HepG2 (cell line): ENCODE data around the gene BHLHE41. TPM values are rescaled to one million over a fixed set of nuclear protein-coding genes. Genes with fewer than 3 reads are reported as not detected.

ENCODE experiments used
- AKAP8 ChIP-seq: sonication (generic); formaldehyde crosslinking; IDR thresholded peaks from 2 replicates; pipeline ENCODE4 v1.5.1; 2020; ENCODE audit warnings: mild to moderate bottlenecking, missing genetic modification reagents
- DNMT3B ChIP-seq: conservative IDR thresholded peaks from 2 replicates; pipeline ENCODE4 v1.6.1; 2016; ENCODE audit warnings: missing biosample characterization, control low read depth
- FOXM1 ChIP-seq: sonication (generic); formaldehyde crosslinking; IDR thresholded peaks from 2 replicates; pipeline ENCODE4 v1.5.0; 2020; ENCODE audit warnings: missing genetic modification reagents
- IRX3 ChIP-seq: sonication (generic); formaldehyde crosslinking; IDR thresholded peaks from 2 replicates; pipeline ENCODE4 v1.8.1; 2023; ENCODE audit warnings: mild to moderate bottlenecking, low read depth, missing genetic modification reagents, borderline replicate concordance
- JUNB ChIP-seq: sonication (generic); formaldehyde crosslinking; IDR thresholded peaks from 2 replicates; pipeline ENCODE4 v1.8.0; 2022; ENCODE audit warnings: missing genetic modification reagents, mild to moderate bottlenecking, borderline replicate concordance
- KLF15 ChIP-seq: sonication (generic); formaldehyde crosslinking; IDR thresholded peaks from 2 replicates; pipeline ENCODE4 v1.8.1; 2023; ENCODE audit warnings: borderline replicate concordance, mild to moderate bottlenecking, inconsistent platforms, missing genetic modification reagents, mixed read lengths
- MTA1 ChIP-seq: sonication (generic); formaldehyde crosslinking; IDR thresholded peaks from 2 replicates; pipeline ENCODE4 v1.4.0; 2020; ENCODE audit warnings: missing genetic modification reagents, mild to moderate bottlenecking, borderline replicate concordance
- PCBP2 ChIP-seq: fragments of 200-400 bp; formaldehyde crosslinking; optimal IDR thresholded peaks from 2 replicates; pipeline ENCODE3; 2018; ENCODE audit warnings: low read length, low read depth; ENCODE audit not compliant: poor library complexity, severe bottlenecking
- PITX1 ChIP-seq: sonication (generic); formaldehyde crosslinking; IDR thresholded peaks from 2 replicates; pipeline ENCODE4 v1.5.1; 2020; ENCODE audit warnings: mild to moderate bottlenecking, missing genetic modification reagents
- RXRB ChIP-seq: IDR thresholded peaks from 2 replicates; pipeline ENCODE4 v1.6.1; 2016; ENCODE audit warnings: borderline replicate concordance, missing genetic modification reagents, missing compliant biosample characterization
- SALL1 ChIP-seq: sonication (generic); formaldehyde crosslinking; IDR thresholded peaks from 2 replicates; pipeline ENCODE4 v1.8.0; 2022; ENCODE audit warnings: mild to moderate bottlenecking, missing genetic modification reagents
- SIN3A ChIP-seq: IDR thresholded peaks from 2 replicates; pipeline ENCODE4 v1.6.1; 2011; ENCODE audit warnings: low read depth, mild to moderate bottlenecking, control low read depth, low read length, borderline replicate concordance
- SOX5 ChIP-seq: IDR thresholded peaks from 2 replicates; pipeline ENCODE4 v1.6.1; 2016; ENCODE audit warnings: borderline replicate concordance
- TBL1XR1 ChIP-seq: fragments of 150-350 bp; IDR thresholded peaks from 2 replicates; pipeline ENCODE4 v1.6.1; 2014; ENCODE audit warnings: borderline replicate concordance, low read length; ENCODE audit not compliant: partially characterized antibody
- TSC22D2 ChIP-seq: sonication (generic); formaldehyde crosslinking; IDR thresholded peaks from 2 replicates; pipeline ENCODE4 v1.5.1; 2020; ENCODE audit warnings: missing genetic modification reagents, mild to moderate bottlenecking, borderline replicate concordance
- ZBTB7A ChIP-seq: sonication (generic); formaldehyde crosslinking; IDR thresholded peaks from 2 replicates; pipeline ENCODE4 v1.8.0; 2022; ENCODE audit warnings: mild to moderate bottlenecking, missing genetic modification reagents
- ZFP36L1 ChIP-seq: sonication (generic); formaldehyde crosslinking; IDR thresholded peaks from 2 replicates; pipeline ENCODE4 v1.8.0; 2022; ENCODE audit warnings: mild to moderate bottlenecking, missing genetic modification reagents, moderate library complexity
- ZFX ChIP-seq: sonication (generic); formaldehyde crosslinking; IDR thresholded peaks from 2 replicates; pipeline ENCODE4 v1.4.0; 2020; ENCODE audit warnings: mild to moderate bottlenecking, low read depth, missing genetic modification reagents, moderate library complexity
- ZFYVE20 ChIP-seq: sonication (generic); formaldehyde crosslinking; IDR thresholded peaks from 2 replicates; pipeline ENCODE4 v1.8.0; 2023; ENCODE audit warnings: low read depth, mild to moderate bottlenecking, moderate library complexity, missing genetic modification reagents, borderline replicate concordance
- ZMYM3 ChIP-seq: sonication (generic); formaldehyde crosslinking; IDR thresholded peaks from 2 replicates; pipeline ENCODE4 v1.5.1; 2020; ENCODE audit warnings: mild to moderate bottlenecking, missing genetic modification reagents
- ZNF274 ChIP-seq: sonication (generic); formaldehyde crosslinking; IDR thresholded peaks from 2 replicates; pipeline ENCODE4 v1.5.1; 2020; ENCODE audit warnings: mild to moderate bottlenecking, missing genetic modification reagents
- ZNF570 ChIP-seq: sonication (generic); formaldehyde crosslinking; IDR thresholded peaks from 2 replicates; pipeline ENCODE4 v1.4.0; 2020; ENCODE audit warnings: mild to moderate bottlenecking, missing genetic modification reagents, borderline replicate concordance
- ZNF709 ChIP-seq: sonication (generic); formaldehyde crosslinking; IDR thresholded peaks from 2 replicates; pipeline ENCODE4 v1.5.0; 2020; ENCODE audit warnings: mild to moderate bottlenecking, missing genetic modification reagents
- ZSCAN9 ChIP-seq: IDR thresholded peaks from 2 replicates; pipeline ENCODE4 v1.6.1; 2016; ENCODE audit warnings: borderline replicate concordance
- polyA plus RNA-seq, 8 experiments: library from polyadenylated mRNA; depleted of rRNA in 3 of 8; stranded (reverse) in 7 of 8; unstranded in 1 of 8; fragments of >200 nt; fragmentation: Illumina TruSeq in 4 of 8; extraction: Trizol in 4 of 8; gene quantifications; 2 replicates each; pipeline versions ENCODE4 v1.2.1 to v1.2.3, GENCODE V29; 2011 to 2016; ENCODE audit warnings: low read depth in 4 of 8, missing spikeins in 1 of 8, mixed read lengths in 1 of 8; ENCODE audit not compliant: insufficient read depth in 1 of 8
- total RNA-seq, 5 experiments: library from RNA; depleted of rRNA; stranded (reverse); fragments of >200 nt; fragmentation: Illumina TruSeq; extraction: Trizol; gene quantifications; 2 replicates each; pipeline ENCODE4 v1.2.3, GENCODE V29; 2016; ENCODE audit warnings: low read depth in 1 of 5
- TF ChIP-seq, protein P1 (sequence below): sonication (generic); formaldehyde crosslinking; IDR thresholded peaks from 2 replicates; pipeline ENCODE4 v1.8.1; 2022; ENCODE audit warnings: mild to moderate bottlenecking, missing genetic modification reagents
- TF ChIP-seq, protein P2 (sequence below): sonication (generic); formaldehyde crosslinking; conservative IDR thresholded peaks from 2 replicates; pipeline ENCODE4 v1.8.1; 2023; ENCODE audit warnings: missing genetic modification reagents
- TF ChIP-seq, protein P3 (sequence below): sonication (generic); formaldehyde crosslinking; IDR thresholded peaks from 2 replicates; pipeline ENCODE4 v1.8.1; 2023; ENCODE audit warnings: missing genetic modification reagents, mild to moderate bottlenecking, borderline replicate concordance

Gene BHLHE41
- total and polyA plus RNA-seq, 2 of the 13 experiments (the other 11 are each of a cell fraction or from before 2014, with no cell fraction given): 0.03 TPM; not detected in 1

DNA sequence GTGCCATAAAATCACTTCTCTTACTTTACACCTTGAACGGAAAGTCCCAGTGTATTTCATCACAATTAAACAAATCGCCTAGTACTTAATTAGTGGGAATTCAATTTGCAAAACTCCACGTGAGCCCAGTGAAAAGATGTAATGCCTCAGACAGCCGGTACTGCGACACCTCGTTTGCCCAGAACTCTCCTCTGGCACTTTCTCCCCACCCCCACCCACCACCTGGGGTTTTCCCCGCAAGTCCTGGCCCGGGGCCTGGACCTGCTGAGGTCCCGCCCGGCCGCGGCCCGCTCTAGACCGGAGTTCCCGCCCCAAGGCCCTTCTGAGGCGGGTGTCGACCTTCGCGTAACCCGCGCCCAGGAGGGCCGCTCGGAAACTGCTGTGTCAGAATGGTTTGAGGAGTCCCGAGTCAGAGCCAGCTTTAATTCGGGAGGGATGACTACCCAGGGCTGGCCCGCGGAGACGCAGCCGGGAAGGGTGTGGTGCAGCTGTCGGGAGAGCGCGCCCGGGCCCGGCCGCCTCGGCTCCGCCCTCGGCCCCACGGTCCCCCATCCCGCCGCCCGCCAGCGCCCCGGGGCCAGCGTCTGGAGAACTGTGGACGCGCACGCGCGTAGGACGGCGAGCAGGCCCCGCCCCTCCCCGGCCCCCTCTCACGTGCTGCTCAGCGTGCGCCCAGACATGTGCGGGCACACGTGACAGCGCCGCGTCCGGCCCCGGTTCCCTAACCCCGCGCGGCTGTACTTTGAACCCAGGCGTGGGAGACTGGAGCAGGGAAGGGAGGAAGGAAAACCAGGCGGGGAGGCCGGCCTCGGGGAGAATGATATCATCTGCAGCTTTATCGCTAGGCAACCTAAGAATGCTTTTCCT, 10.8 kb downstream of the BHLHE41 start (continued):
- TF ChIP-seq, protein P1, sequence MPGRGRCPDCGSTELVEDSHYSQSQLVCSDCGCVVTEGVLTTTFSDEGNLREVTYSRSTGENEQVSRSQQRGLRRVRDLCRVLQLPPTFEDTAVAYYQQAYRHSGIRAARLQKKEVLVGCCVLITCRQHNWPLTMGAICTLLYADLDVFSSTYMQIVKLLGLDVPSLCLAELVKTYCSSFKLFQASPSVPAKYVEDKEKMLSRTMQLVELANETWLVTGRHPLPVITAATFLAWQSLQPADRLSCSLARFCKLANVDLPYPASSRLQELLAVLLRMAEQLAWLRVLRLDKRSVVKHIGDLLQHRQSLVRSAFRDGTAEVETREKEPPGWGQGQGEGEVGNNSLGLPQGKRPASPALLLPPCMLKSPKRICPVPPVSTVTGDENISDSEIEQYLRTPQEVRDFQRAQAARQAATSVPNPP (CRISPR knock-in tag): no peak
- TF ChIP-seq AKAP8 (peak; percentile 82), ZFP36L1 (CRISPR knock-in tag) (peak; percentile 76; the same call in 1 of the 2 replicates), ZMYM3 (CRISPR knock-in tag) (peak; percentile 34; the same call in 1 of the 2 replicates), DNMT3B (CRISPR knock-in tag) (peak; percentile 87; the same call in 1 of the 2 replicates), TSC22D2 (CRISPR knock-in tag) (0 out of 2 replicates have a peak, but pooled peaks have one; percentile 53), SOX5 (CRISPR knock-in tag) (peak; percentile 79; the same call in 1 of the 2 replicates), KLF15 (CRISPR knock-in tag) (0 out of 2 replicates have a peak, but pooled peaks have one; percentile 64), ZNF709 (peak; percentile 87; the same call in 1 of the 2 replicates), ZSCAN9 (CRISPR knock-in tag) (peak; percentile 82; the same call in 1 of the 2 replicates), IRX3 (CRISPR knock-in tag) (no peak), ZBTB7A (CRISPR knock-in tag) (peak; percentile 86), SALL1 (peak; percentile 98), ZFYVE20 (no peak), FOXM1 (CRISPR knock-in tag) (no peak), PCBP2 (no peak), MTA1 (CRISPR knock-in tag) (peak; percentile 88; the same call in 1 of the 2 replicates), SIN3A (peak; percentile 65; the same call in 1 of the 2 replicates), RXRB (peak; percentile 68), ZFX (CRISPR knock-in tag) (peak; percentile 74), TBL1XR1 (no peak), ZNF570 (0 out of 2 replicates have a peak, but pooled peaks have one; percentile 8), ZNF274 (peak; percentile 91; the same call in 1 of the 2 replicates), JUNB (CRISPR knock-in tag) (peak; percentile 20; the same call in 1 of the 2 replicates), PITX1 (CRISPR knock-in tag) (peak; percentile 80)
- TF ChIP-seq, protein P2, sequence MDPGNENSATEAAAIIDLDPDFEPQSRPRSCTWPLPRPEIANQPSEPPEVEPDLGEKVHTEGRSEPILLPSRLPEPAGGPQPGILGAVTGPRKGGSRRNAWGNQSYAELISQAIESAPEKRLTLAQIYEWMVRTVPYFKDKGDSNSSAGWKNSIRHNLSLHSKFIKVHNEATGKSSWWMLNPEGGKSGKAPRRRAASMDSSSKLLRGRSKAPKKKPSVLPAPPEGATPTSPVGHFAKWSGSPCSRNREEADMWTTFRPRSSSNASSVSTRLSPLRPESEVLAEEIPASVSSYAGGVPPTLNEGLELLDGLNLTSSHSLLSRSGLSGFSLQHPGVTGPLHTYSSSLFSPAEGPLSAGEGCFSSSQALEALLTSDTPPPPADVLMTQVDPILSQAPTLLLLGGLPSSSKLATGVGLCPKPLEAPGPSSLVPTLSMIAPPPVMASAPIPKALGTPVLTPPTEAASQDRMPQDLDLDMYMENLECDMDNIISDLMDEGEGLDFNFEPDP (CRISPR knock-in tag): 0 out of 2 replicates have a peak, but pooled peaks have one; percentile 64
- TF ChIP-seq, protein P3, sequence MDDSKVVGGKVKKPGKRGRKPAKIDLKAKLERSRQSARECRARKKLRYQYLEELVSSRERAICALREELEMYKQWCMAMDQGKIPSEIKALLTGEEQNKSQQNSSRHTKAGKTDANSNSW: peak; percentile 90; the same call in 1 of the 2 replicates
